IMR-90 (cell line): ENCODE measurements around the gene HLA-DQB1. TPM values are rescaled to one million over a fixed set of nuclear protein-coding genes. Genes with fewer than 3 reads are reported as not detected.

ENCODE experiments used
- ATAC-seq: fragments of 200-7000 bp; cut with Tn5 transposase; 2 replicates; pipeline ENCODE4 v1.9.1; 2020; ENCODE audit warnings: low read depth, mild to moderate bottlenecking, moderate library complexity
- BruUV-seq: library from RNA; stranded (reverse); fragments of 400-500 nt; replicated peaks from 2 replicates; lab custom pipeline; 2021; lab: Mats Ljungman, UMichigan
- CTCF ChIA-PET: fragments of 300-600 bp; formaldehyde crosslinking; extraction: SDS; loops from one replicate; lab custom pipeline; 2021; ENCODE audit warnings: antibody characterized with exemption; lab: Yijun Ruan, JAX
- POLR2A ChIA-PET: fragments of 300-600 bp; sonication (Branson Sonifier 250); formaldehyde crosslinking; loops from one replicate; lab custom pipeline; 2022; ENCODE audit warnings: antibody characterized with exemption; ENCODE audit not compliant: unreplicated experiment; lab: Charles Lee
- DNase-seq: peaks from one replicate; pipeline ENCODE4 v3.0.0; 2013
- H2AFZ ChIP-seq: replicated peaks from 2 replicates; pipeline ENCODE3; 2013; ENCODE audit warnings: low read length, mild to moderate bottlenecking; ENCODE audit not compliant: poor library complexity
- H2AK5ac ChIP-seq: 2 replicates; pipeline ENCODE4 v1.6.1; 2013; ENCODE audit warnings: low read depth, low read length, inconsistent platforms
- H2AK9ac ChIP-seq: replicated peaks from 2 replicates; pipeline ENCODE3; 2013; ENCODE audit warnings: mild to moderate bottlenecking, low read depth, low read length, moderate library complexity; ENCODE audit not compliant: poor library complexity
- H2BK120ac ChIP-seq: 2 replicates; pipeline ENCODE4 v1.6.1; 2013; ENCODE audit warnings: low read depth, low read length, inconsistent platforms
- H2BK15ac ChIP-seq: 3 replicates; pipeline ENCODE4 v1.6.1; 2013; ENCODE audit warnings: low read depth, low read length, inconsistent platforms
- H2BK20ac ChIP-seq: 2 replicates; pipeline ENCODE4 v1.6.1; 2013; ENCODE audit warnings: low read depth, mild to moderate bottlenecking, inconsistent platforms, low read length, moderate library complexity
- H2BK5ac ChIP-seq: 2 replicates; pipeline ENCODE4 v1.6.1; 2013; ENCODE audit warnings: mild to moderate bottlenecking, low read depth, low read length, inconsistent platforms; ENCODE audit not compliant: poor library complexity, severe bottlenecking
- H3K14ac ChIP-seq: replicated peaks from 2 replicates; pipeline ENCODE4 v1.6.1; 2013; ENCODE audit warnings: low read depth, low read length, inconsistent platforms
- H3K18ac ChIP-seq: 2 replicates; pipeline ENCODE4 v1.6.1; 2013; ENCODE audit warnings: low read depth, low read length, control low read depth
- H3K23ac ChIP-seq: 2 replicates; pipeline ENCODE4 v1.6.1; 2013; ENCODE audit warnings: low read depth, low read length, inconsistent platforms
- H3K27ac ChIP-seq: 2 replicates; pipeline ENCODE4 v1.5.1; 2013; ENCODE audit warnings: mild to moderate bottlenecking, control low read depth, low read length; ENCODE audit not compliant: insufficient read depth
- H3K27me3 ChIP-seq: 2 replicates; pipeline ENCODE4 v1.6.1; 2013; ENCODE audit warnings: low read length; ENCODE audit not compliant: control insufficient read depth, insufficient read depth
- H3K36me3 ChIP-seq: 2 replicates; pipeline ENCODE4 v1.6.1; 2013; ENCODE audit warnings: low read length, mixed read lengths; ENCODE audit not compliant: control insufficient read depth, insufficient read depth
- H3K4ac ChIP-seq: 2 replicates; pipeline ENCODE4 v1.6.1; 2013; ENCODE audit warnings: low read depth, low read length, inconsistent platforms
- H3K4me1 ChIP-seq: 2 replicates; pipeline ENCODE4 v1.6.1; 2013; ENCODE audit warnings: low read length, mixed read lengths; ENCODE audit not compliant: control insufficient read depth, insufficient read depth
- H3K4me2 ChIP-seq: 2 replicates; pipeline ENCODE4 v1.6.1; 2013; ENCODE audit warnings: low read depth, mild to moderate bottlenecking, control low read depth, low read length, moderate library complexity
- H3K4me3 ChIP-seq: 2 replicates; pipeline ENCODE4 v1.5.1; 2013; ENCODE audit warnings: low read depth, mild to moderate bottlenecking, control low read depth, low read length, moderate library complexity; ENCODE audit not compliant: insufficient read depth
- H3K56ac ChIP-seq: 2 replicates; pipeline ENCODE4 v1.6.1; 2013; ENCODE audit warnings: low read length, inconsistent platforms; ENCODE audit not compliant: insufficient read depth; ENCODE audit errors: extremely low read depth
- H3K79me1 ChIP-seq, 2 experiments: 2 replicates each; pipeline ENCODE4 v1.6.1; 2013; ENCODE audit warnings: low read length in 2 of 2, inconsistent platforms in 1 of 2, low read depth in 1 of 2
- H3K9ac ChIP-seq: 2 replicates; pipeline ENCODE4 v1.6.1; 2013; ENCODE audit warnings: low read depth, low read length, control low read depth
- H3K9me1 ChIP-seq: 2 replicates; pipeline ENCODE4 v1.6.1; 2013; ENCODE audit warnings: low read length, inconsistent platforms; ENCODE audit not compliant: insufficient read depth
- H3K9me3 ChIP-seq: 2 replicates; pipeline ENCODE4 v1.6.1; 2013; ENCODE audit warnings: low read length; ENCODE audit not compliant: control insufficient read depth, insufficient read depth
- H4K20me1 ChIP-seq: 2 replicates; pipeline ENCODE4 v1.6.1; 2013; ENCODE audit warnings: low read length, inconsistent platforms; ENCODE audit not compliant: insufficient read depth
- H4K5ac ChIP-seq: 2 replicates; pipeline ENCODE4 v1.6.1; 2013; ENCODE audit warnings: mild to moderate bottlenecking, low read depth, low read length, control low read depth
- H4K8ac ChIP-seq, 2 experiments: 2 replicates each; pipeline ENCODE4 v1.6.1; 2013; ENCODE audit warnings: low read depth in 2 of 2, low read length in 2 of 2, control low read depth in 1 of 2, inconsistent platforms in 1 of 2
- H4K91ac ChIP-seq: 2 replicates; pipeline ENCODE4 v1.6.1; 2013; ENCODE audit warnings: low read depth, low read length, inconsistent platforms; ENCODE audit not compliant: insufficient read depth
- BHLHE40 ChIP-seq: fragments of 150-350 bp; IDR thresholded peaks from 2 replicates; pipeline ENCODE4 v1.6.1; 2016; ENCODE audit warnings: mild to moderate bottlenecking, low read depth, low read length
- CEBPB ChIP-seq: IDR thresholded peaks from 2 replicates; pipeline ENCODE4 v1.6.1; 2012; ENCODE audit warnings: low read depth, low read length, improper control_type of control experiment
- CHD1 ChIP-seq: IDR thresholded peaks from 2 replicates; pipeline ENCODE4 v1.6.1; 2012; ENCODE audit warnings: low read depth, low read length, improper control_type of control experiment
- ELK1 ChIP-seq: fragments of 150-350 bp; IDR thresholded peaks from 2 replicates; pipeline ENCODE4 v1.6.1; 2016; ENCODE audit warnings: low read depth, mild to moderate bottlenecking, low read length, moderate library complexity, borderline replicate concordance
- FOS ChIP-seq: fragments of 150-350 bp; IDR thresholded peaks from 2 replicates; pipeline ENCODE4 v1.6.1; 2016; ENCODE audit warnings: low read depth, low read length
- MAFK ChIP-seq: IDR thresholded peaks from 2 replicates; pipeline ENCODE4 v1.6.1; 2012; ENCODE audit warnings: low read depth, low read length, improper control_type of control experiment
- MXI1 ChIP-seq: IDR thresholded peaks from 2 replicates; pipeline ENCODE4 v1.6.1; 2012; ENCODE audit warnings: low read depth, mild to moderate bottlenecking, low read length, moderate library complexity, borderline replicate concordance
- NFE2L2 ChIP-seq: fragments of 150-350 bp; IDR thresholded peaks from 2 replicates; pipeline ENCODE4 v1.6.1; 2016; ENCODE audit warnings: low read depth, mild to moderate bottlenecking, low read length
- RAD21 ChIP-seq: IDR thresholded peaks from 2 replicates; pipeline ENCODE4 v1.6.1; 2012; ENCODE audit warnings: low read length, improper control_type of control experiment
- RCOR1 ChIP-seq: IDR thresholded peaks from 2 replicates; pipeline ENCODE4 v1.6.1; 2012; ENCODE audit warnings: mild to moderate bottlenecking, low read length, improper control_type of control experiment; ENCODE audit not compliant: insufficient replicate concordance
- RFX5 ChIP-seq: IDR thresholded peaks from 2 replicates; pipeline ENCODE4 v1.8.0; 2012; ENCODE audit warnings: low read depth, mild to moderate bottlenecking, low read length, moderate library complexity
- SMC3 ChIP-seq: fragments of 150-350 bp; IDR thresholded peaks from 2 replicates; pipeline ENCODE4 v1.6.1; 2016; ENCODE audit warnings: low read depth, mild to moderate bottlenecking, antibody characterized with exemption, low read length, moderate library complexity
- WGBS, 2 experiments: methylation state at CpG; one replicate each; pipeline versions ENCODE4 v1.1.5 to v1.1.7; 2013; ENCODE audit warnings: missing lambda C conversion rate in 2 of 2; ENCODE audit not compliant: insufficient read length in 1 of 2; ENCODE audit errors: extremely low coverage in 2 of 2; 5-methylcytosine and 5-hydroxymethylcytosine counted together
- dilution Hi-C: fragments of 300-500 bp; cut with HindIII; formaldehyde crosslinking; loops from one replicate; pipeline ENCODE4 v1.14.3; 2018; ENCODE audit warnings: low sequenced_read_pairs; ENCODE audit not compliant: unreplicated experiment
- in situ Hi-C: fragments of 300-500 bp; cut with MboI; formaldehyde crosslinking; loops from 3 replicates; pipeline ENCODE4 v1.14.3; 2019; ENCODE audit warnings: low sequenced_read_pairs, inconsistent platforms, mixed read lengths
- intact Hi-C: fragments of 100-400 bp; cut with micrococcal nuclease; formaldehyde crosslinking; loops from 2 replicates; pipeline ENCODE4 v1.10.0; 2022
- polyA plus RNA-seq, 3 experiments: library from polyadenylated mRNA; depleted of rRNA; stranded (reverse); fragments of >200 nt; gene quantifications; 2 replicates each; pipeline ENCODE4 v1.2.3, GENCODE V29; 2012; ENCODE audit warnings: low replicate concordance in 1 of 3
- total RNA-seq: library from RNA; depleted of rRNA; stranded (reverse); fragments of >200 nt; gene quantifications from 2 replicates; pipeline ENCODE4 v1.2.3, GENCODE V29; 2012
- TF ChIP-seq, protein P1 (sequence below): fragments of 150-350 bp; IDR thresholded peaks from 2 replicates; pipeline ENCODE4 v1.6.1; 2017; ENCODE audit warnings: mild to moderate bottlenecking, antibody characterized with exemption, low read length, low read depth

Gene HLA-DQB1
- total and polyA plus RNA-seq, 2 of the 4 experiments (the other 2 are of a cell fraction), result not detected

DNA sequence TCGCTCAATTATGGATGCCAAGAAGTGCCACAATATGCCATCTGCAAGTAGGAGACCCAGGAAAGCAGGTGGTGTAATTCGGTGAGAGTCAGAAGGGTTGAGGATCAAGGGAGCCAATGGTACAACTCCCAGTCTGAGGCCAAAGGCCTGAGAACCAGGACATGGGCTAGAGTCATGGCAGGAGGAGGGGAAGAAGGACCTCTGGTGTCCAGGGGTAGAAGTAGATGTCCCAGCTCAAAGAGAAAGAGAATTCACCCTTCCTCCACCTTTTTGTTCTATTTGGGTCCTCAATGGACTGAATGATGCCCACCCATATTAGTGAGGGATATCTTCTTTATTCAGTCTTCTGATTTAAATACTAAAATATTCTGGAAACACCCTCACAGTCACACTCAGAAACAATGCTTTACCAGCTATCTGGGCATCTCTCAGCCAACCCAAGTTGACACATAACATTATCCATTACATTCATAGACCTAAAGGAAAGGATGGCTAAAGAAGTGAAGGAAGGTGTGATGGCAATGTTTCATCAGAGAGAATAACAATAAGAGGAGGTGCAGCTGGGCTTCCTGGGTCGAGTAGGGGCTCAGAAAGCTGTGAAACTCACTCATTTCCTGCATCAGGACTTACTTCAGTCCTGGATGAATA, 50.4 kb downstream of the HLA-DQB1 start:
- WGBS, 2 experiments, result 0% methylated on average over 1 of the region's 3 CpGs; no CpG with 5 or more reads in 1 of the 2 experiments
- H3K9me1 ChIP-seq, result no peaks in the 10 kb centered on the region
- H3K56ac ChIP-seq, result no peak overlapping the region
- H3K23ac ChIP-seq, result no peak overlapping the region
- H4K8ac ChIP-seq, result no peak overlapping the region
- DNase-seq (no peak), ATAC-seq (no peak)
- TF ChIP-seq NFE2L2 (no peak), CHD1 (no peak), RFX5 (no peak), CEBPB (no peak), BHLHE40 (no peak), SMC3 (no peak), FOS (no peak), ELK1 (no peak), MXI1 (no peak), MAFK (no peak), RAD21 (no peak), RCOR1 (no peak)
- TF ChIP-seq, protein P1, sequence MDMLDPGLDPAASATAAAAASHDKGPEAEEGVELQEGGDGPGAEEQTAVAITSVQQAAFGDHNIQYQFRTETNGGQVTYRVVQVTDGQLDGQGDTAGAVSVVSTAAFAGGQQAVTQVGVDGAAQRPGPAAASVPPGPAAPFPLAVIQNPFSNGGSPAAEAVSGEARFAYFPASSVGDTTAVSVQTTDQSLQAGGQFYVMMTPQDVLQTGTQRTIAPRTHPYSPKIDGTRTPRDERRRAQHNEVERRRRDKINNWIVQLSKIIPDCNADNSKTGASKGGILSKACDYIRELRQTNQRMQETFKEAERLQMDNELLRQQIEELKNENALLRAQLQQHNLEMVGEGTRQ, result no peak
- no peak overlapping the region for H3K14ac ChIP-seq
- no peak overlapping the region for H2AK5ac ChIP-seq
- CTCF ChIA-PET, result no interaction called here
- H3K4me1 ChIP-seq, result no peaks in the 10 kb centered on the region
- intact Hi-C loops, result no loop called here
- H2AK9ac ChIP-seq, result no peak overlapping the region
- no TSS peak for BruUV-seq
- H3K36me3 ChIP-seq, result no peaks in the 10 kb centered on the region
- no peak overlapping the region for H3K27ac ChIP-seq
- in situ Hi-C loops, result no loop called here
- no peak overlapping the region for H4K5ac ChIP-seq
- H4K91ac ChIP-seq, result no peak overlapping the region
- H3K9ac ChIP-seq, result no peak overlapping the region
- H3K4ac ChIP-seq, result no peak overlapping the region
- no peak overlapping the region for H3K18ac ChIP-seq
- no peak overlapping the region for H3K4me2 ChIP-seq
- H2BK120ac ChIP-seq, result no peak overlapping the region
- no peaks in the 10 kb centered on the region for H3K9me3 ChIP-seq
- no peak overlapping the region for H2AFZ ChIP-seq
- dilution Hi-C loops, result no loop called here
- H3K79me1 ChIP-seq, result no peaks in the 10 kb centered on the region
- H2BK20ac ChIP-seq, result no peak overlapping the region
- POLR2A ChIA-PET, result no interaction called here
- H3K27me3 ChIP-seq, result no peaks in the 10 kb centered on the region
- H2BK5ac ChIP-seq, result no peak overlapping the region
- H2BK15ac ChIP-seq, result no peak overlapping the region
- H3K4me3 ChIP-seq, result no peak overlapping the region
- H4K20me1 ChIP-seq, result no peaks in the 10 kb centered on the region
